Activated T-helper 1 cell treated with anti-CD3 and anti-CD28 coated beads, Interleukin-2, amount 50 U/mL, for 16 hours (primary cell): ENCODE measurements around the gene FTO.
"Not testable (repeated sequence)": the region's sequence is repeated elsewhere in the genome, so short reads cannot be mapped to it uniquely, and the experiment has no call there.

Source experiments
- DNase-seq, 2 donors: peaks; one replicate each; pipeline ENCODE4 v3.0.0-alpha.2; 2020; ENCODE audit warnings: low read depth in 1 of 2, low spot score in 1 of 2

Gene FTO

DNA sequence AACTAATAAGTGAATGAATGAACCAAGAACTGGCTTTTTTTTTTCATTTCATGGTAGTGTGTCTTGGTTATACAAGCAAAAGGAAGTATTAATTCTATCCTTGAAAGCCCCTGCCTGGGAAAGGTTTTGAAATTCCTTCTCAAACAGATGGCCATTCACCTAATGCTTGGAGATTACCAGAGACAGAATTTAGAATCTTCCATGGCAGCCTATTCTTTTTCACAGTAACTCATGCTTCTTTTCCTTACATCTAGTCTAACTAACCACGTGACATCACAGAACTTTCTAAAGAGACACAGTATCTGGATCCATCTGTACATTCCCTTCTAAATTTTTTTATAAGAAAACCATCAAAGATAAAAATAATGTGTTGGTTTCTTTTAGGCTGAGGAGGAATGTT is 151.6 kb downstream of the FTO start:
- DNase-seq = no peak

DNA sequence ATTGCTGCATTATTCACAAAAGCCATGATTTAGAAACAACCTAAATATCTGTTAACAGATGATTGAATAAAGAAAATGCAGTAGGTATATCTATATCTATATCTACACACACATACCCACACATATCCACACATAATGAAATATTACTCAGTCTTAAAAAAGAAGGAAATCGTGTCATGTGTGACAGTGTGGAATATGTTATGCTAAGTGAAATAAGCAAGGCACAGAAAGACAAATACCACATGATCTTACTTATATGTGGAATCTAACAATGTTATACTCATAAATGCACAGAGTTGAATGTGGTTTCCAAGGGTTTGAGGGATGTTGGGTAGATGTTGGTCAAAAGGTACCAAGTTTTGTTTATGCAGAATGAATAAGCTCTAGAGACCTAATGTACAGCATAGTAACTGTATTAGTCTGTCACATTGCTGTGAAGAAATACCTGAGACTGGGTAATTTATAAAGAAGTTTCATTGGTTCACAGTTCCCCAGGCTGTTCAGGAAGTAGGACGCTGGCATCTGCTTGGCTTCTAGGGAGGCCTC is 156.1 kb downstream of the FTO start:
- no peak for DNase-seq

DNA sequence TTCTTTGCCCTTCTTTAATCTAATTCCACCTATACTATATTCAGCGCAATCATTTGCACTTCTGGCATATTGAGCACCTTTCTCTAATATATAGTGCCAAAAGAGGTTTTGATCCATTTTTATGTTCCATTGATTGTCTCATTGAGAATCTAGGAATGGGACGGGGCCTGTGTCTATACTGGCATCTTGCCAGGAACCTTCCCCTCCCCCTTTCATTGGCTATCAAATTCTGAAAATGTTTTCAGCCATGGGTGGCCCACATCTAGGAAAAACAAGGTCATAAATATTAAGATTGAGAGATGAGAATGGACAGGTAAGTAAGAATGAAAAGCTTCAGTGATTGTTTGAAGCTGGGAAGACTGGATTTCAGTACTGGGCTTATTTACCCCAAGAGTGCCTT is 159.9 kb downstream of the FTO start:
- DNase-seq = no peak

DNA sequence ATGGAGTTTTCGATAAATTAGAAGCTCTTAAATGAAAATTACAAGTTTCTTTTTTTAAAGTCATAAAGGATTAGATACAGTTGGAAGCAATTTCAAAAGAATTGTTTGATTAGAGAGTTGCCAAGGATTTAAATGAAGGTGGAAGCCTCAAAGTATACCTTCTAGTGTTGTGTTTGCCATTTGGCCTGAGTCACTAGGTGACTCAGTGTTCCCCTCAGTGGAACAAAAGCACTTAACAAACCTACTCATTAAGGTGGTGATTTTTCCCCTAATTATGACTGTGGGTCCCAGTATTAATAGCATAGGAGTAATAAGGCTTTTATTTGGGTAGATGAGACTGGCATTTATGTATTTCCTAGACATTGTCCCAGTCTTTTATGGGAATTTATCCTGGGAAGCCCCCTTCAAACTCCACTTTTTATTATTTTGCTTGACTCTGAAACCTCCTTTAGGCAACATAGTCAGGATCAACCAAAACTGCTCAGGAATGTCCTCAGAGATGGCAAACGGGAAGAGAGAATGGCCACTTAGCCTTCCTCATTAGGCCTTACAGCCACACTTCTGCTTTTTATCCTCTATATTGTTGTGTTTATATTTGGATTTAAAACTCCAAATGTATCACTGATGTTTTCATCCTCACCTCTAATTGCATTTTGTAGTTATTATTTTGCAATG is 161.0 kb downstream of the FTO start:
- no peak for DNase-seq

DNA sequence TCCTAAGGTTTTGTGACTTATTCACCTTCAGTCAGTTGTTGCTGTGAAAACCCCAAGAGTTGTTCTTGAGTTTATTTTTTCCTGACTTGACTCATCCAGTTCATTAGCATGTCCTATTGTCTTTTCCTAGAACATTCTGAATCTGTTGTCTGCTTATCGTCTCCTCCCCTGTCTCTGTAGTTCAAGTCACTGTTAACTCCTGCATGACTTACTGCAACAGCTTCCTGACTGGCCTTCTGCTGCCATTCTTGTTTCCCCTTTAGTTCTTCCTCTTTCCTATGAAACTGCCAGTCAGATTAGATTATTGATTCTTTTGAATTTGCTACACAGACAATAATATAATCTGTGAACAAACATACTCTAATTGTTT is 161.5 kb downstream of the FTO start:
- DNase-seq = no peak

DNA sequence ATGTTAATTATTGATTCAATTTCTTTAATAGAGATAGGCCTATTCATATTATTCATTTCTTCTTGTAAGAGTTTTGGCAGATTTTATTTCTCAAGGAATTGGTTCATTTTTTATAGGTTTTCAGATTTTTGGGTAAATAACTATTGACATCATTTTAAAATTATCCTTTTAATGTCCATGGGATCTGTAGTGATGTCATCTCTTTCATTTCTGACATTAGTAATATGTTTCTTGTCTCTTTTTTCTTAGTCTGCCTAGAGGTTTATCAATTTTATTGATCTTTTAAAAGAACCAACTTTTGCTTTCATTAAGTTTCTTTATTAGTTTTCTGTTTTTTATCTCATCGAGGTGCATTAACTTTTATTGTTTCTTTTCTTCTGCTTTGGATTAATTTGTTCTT is 162.6 kb downstream of the FTO start:
- DNase-seq = no peak

DNA sequence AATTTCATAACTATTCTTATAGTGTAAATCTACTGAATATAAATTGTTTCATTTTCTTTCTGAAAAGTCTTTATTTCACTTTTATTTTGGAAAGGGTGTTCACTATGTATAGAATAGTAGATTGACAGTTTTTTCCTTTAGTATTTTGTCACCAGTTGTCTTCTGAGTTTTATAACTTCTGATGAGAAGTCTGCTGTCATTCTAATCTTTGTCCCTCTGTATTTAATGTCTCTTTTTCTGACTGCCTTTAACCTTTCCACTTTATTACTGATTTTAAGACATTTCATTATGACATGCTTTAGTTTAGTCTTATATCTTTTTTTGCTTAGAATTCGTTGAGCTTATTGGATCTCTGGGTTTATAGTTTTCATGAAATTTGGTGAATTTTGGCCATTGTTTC is 166.9 kb downstream of the FTO start:
- no peak for DNase-seq

DNA sequence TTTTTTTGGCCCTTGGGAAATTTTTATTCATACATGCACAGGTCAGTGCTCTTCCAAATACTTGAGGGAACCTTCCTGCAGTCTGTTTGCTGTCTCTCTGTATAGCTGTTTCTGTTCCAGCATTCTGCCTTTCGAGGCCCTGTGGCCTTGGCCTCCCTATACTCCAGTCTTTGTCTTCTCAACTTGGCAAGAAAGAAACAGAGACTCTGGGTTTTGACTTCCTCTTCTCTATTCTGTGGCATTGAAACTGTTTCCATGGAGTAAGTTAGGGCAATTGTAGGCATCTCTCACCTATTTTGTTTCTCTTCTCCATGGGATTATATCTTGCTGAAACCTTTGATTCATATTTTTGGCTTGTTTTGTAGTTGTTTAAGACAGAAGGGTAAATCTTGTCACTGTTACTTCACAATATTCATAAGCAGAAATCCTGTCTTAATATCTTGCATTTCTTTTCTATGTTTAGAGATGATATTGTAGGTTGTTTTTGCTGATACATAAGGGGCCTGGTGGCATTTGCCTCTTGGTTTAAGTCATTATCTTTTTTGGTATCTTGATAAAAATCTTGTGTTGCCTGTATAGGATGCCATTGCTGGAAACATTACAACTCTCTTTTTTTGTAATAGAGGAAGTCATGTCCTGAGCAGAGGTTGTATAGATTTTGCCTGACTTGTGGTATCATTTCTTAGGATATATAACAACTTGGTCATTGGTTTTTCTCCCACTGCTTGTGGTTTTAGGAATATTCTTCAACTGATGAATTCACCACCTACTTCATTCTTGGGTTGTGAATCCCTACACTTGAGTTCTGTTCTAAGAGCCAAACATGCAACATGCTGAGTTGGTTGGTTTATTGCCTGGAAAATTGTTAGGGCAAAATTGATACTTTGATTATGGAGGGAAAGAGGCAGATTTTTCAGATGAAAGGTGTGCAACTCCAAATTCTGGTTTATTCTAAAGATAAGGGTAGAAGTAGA is 168.6 kb downstream of the FTO start:
- no peak for DNase-seq

DNA sequence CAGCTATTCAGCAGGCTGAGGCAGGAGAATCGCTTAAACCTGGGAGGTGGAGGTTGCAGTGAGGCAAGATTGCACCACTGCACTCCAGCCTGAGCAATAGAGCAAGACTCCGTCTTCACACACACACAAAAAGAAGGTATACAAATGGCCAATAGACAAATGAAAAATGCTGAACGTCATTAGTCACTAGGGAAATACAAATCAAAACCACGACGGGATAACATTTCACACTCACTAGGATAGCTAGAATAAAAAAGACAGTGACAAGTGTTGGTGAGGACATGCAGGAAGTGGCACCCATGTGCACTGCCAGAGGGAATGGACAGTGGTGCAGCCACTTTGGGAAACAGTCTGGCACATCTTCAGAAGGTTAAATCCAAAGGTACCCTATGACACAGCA is 172.9 kb downstream of the FTO start:
- DNase-seq = no peak

DNA sequence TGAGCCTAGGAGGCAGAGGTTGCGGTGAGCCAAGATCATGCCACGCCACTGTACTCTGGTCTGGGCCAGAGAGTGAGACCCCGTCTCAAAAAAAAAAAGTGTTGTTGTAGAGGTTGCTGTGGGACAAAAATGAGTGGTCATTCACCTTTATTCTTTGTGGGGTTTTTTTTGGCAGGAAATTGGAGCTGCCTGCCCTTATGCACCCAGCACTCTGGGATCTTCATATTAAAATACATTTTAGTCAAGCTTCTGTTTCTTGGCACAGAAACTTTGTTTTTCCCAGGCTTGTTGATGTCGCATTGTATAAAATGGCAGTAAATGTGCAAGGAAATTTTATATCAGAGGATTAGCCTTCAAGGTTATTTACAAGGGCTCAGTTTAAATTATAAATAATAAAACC is 174.3 kb downstream of the FTO start:
- DNase-seq = no peak

DNA sequence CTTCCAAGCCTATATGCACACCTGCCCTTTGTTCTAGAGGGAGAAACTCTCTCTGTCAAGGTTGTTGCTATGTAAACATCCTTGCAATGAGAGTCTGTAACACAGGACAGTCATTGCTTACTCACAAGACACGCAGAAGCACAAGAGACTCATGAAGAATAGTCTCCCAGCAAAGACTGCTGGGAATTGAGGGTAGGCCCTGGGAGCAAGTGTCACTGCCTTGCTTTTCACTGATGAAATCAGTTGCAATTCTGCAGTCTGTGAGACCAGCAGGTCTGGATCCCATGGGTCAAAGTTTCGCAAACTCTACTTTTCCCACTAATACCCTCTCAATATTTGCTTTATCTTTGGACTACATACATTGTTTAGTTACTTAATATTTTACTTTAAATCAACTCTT is 177.4 kb downstream of the FTO start:
- DNase-seq = no peak

DNA sequence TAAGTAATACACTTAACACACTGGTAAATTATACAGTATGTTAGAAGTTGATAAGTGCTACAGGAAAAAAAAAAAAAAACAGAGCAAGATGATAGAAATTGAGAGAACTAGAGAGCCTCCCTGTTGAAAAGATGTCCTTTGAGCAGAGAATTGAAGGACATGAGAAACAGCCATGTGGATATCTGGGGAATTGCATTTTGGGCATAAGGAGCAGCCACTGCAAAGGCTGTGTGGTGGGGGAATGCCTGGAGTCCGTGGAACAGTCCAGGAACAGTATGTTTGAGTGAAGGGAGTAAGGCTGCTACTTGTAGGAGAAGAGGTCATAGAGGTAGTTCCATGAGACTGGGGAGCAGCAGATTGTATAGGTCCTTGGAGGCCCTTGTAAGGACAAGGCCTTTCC is 178.4 kb downstream of the FTO start:
- no peak for DNase-seq

DNA sequence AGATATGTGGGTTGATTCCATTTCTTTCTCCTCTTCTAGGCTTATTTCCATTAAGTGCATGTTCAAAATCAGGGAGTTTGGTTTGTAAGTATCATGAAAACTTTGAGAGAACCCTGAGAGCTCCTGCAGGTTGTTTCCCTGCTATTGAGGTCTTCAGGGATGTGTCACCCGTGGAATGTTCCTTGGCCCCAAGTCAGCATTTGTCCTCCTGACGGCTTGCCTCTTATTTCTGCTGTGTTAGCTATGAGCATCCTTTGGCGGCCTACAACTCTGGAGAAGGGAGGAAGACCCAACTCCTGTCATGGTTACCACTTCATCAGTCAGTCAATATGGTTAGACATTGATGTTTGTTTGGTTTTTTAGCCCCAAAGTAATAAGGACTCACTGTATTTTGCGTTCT is 180.8 kb downstream of the FTO start:
- DNase-seq = no peak

DNA sequence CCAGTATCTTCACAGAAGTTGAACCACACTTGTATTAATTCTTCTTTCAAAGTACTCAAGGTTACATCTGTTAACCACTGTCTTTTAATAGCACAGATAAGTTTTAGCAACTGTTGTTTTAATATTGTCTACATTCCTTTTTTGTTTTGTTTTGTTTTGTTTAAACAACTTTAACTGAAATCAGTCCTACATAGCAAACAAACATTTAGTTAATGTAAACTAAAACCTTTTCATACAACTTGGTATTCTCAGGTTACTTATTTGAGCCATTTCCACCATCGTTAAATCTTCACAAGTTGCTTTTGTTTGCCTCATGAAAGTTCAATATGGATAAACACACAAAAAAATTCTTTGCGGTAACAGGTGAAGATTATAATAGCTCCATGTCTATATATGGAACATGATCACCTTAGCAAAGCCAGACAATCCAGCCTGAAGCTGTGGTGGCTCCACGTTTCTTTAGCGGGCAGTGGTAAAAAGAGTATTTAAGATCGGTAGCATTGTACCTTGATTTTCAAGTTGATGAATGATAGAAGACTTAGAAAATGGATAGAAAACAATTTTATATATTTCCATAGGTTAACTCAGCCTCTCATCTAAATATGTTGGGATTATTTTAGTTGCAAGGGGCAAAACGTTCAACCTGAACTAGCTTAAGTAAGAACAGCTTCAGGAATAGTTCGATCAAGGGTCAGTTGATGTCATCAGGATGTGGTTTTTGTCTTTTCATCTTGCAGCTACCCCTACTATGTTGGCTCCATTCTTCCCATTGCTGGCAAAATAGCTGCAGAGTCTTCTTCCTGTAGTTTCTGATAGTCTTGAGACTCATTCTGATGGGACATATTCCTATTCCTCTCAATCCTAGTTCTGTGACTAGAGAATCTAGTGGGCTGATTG is 182.8 kb downstream of the FTO start:
- no peak for DNase-seq

DNA sequence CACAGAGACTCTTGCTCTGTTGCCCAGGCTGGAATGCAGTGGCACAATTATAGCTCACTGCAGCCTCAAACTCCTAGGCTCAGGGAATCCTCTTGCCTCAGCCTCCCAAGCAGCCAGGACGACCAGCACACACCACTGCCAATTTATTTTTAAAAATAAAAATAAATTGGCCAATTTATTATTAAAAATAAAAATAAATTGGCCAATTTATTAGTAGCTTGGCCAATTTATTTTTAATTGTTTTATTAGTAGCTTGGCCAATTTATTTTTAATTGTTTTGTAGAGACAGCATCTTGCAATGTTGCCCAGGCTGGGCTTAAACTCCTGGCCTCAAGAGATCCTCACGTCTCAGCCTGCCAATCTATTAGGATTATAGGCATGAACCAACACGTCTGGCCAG is 184.3 kb downstream of the FTO start:
- no peak for DNase-seq

DNA sequence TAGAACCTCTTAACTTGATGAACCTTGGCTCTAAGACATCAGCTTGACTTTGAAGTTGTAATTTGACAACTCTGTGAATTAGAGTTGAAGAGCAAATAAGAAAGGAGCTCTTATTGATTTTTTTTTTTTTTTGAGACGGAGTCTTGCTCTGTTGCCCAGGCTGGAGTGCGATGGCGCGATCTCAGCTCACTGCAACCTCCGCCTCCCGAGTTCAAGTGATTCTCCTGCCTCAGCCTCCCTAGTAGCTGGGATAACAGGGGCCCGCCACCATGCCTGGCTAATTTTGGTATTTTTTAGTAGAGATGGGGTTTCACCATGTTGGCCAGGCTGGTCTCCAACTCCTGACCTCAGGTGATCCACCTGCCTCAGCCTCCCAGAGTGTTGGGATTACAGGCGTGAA is 186.9 kb downstream of the FTO start:
- DNase-seq = not testable (repeated sequence)

DNA sequence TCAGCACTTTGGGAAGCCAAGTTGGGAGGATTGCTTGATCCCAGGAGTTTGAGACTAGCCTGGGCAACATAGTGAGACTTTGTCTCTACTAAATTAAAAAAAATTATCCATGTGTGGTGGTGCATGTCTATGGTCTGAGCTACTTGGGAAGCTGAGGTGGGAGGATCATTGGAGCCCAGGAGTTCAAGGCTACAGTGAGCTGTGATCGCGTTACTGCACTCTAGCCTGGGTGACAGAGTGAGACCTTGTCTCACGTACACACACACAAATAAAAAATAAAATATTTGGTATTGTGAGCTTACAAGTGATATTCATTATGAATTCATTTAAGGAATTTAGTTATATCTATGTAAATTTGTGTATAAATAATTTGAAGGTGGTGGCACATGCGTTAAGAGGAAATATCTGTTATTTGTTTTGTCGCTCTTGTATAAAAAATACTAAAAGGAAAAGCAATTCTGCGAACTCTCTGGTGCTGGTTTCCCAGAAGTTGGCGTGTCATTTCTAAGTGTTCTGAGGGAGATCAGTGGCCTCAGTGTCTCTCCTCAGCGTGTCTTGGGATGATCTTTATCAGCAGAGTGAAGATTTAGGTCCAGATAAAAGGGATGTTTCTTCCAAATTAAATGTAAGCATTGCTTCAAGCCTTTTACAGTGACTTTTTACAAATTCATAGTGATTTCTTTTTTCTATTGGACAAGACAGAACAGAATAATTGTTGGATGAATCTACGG is 187.6 kb downstream of the FTO start:
- no peak for DNase-seq

DNA sequence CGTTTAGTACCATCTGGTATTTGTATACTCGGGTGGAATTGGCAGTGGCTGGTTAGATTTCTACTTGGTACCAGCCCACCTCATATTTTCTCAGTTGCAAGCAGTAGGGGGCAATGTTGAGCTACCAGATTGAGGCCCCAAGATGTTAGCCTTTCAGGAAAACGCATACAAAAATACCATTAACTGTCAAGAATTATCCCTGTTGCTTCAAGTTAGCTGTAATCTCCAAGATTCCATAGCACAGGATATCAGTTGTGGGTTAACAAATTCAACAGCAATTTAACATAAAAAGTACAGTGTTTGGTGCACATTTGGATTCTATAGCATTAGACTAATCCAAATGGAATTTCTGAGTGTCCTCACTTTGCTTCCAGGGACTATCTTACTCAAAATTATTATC is 188.2 kb downstream of the FTO start:
- no peak for DNase-seq

DNA sequence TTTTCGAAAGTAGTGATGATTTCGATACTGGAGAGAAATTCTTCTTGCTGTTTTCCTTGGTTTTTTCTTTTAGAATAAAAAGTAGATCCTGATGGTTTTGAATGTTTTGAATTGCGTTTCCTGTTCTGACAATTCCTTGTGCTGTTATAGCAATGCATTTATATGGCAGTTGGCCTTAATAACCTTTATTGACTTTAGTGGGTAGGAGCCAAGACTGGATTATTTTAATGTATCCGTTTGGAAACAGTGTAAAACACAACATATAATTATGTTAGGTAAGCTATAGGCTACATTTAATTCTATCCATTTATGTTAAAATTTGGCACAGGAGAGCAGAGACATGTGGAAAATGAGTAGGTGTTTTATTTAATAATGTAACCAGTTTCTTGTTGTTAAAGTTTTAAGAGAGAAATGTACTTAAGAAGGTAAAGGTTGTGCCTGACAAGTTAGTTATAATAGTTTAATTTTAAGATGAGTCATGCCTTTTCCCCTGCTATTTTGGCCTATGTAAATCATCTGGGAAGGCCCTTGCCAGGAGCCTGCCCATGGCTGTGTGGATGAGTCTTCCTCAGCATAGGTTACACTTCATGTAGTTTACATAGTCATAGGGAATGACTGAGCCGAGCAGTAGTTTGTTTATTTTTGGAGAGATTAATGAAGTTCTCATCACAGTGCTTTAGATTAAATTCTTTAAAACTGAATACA is 189.9 kb downstream of the FTO start:
- no peak for DNase-seq

DNA sequence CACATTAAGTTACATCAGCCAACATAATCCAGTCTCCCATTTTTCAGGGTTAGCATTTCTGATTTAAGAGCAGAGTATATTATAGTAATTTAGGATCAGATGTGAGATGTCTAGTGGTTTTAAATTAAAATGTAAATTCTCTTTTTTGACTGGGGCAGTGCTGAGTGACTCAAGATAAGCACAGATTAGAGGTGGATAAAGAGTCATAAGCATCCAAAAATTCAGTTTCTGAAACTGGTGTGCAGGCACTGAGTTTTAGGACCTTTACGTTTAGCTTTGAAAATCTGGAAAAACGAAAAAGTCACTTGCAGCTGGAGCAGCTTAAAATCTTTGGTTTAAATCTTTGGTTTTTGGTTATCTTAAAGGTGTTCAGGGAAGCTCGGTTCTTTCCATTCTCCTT is 190.7 kb downstream of the FTO start:
- no peak for DNase-seq
